MCF 10A (cell line): ENCODE measurements around the gene ATF7IP. TPM values are rescaled to one million over a fixed set of nuclear protein-coding genes. Genes with fewer than 3 reads are reported as not detected.

Source experiments
- BruUV-seq: library from RNA; stranded (reverse); fragments of 400-500 nt; replicated peaks from 2 replicates; lab custom pipeline; 2021; lab: Mats Ljungman, UMichigan
- CTCF ChIA-PET: fragments of 300-600 bp; sonication (Branson Sonifier 250); formaldehyde crosslinking; extraction: SDS; loops from one replicate; lab custom pipeline; 2021; ENCODE audit warnings: antibody characterized with exemption, inconsistent platforms; lab: Yijun Ruan, JAX
- POLR2A ChIA-PET: fragments of 300-600, 350-650 bp; sonication (Branson Sonifier 250); formaldehyde crosslinking; extraction: SDS; loops from one replicate; lab custom pipeline; 2020; ENCODE audit warnings: antibody characterized with exemption, inconsistent platforms; lab: Yijun Ruan, JAX
- DNase-seq: peaks from one replicate; pipeline ENCODE4 v3.0.0-alpha.2; 2018; ENCODE audit not compliant: unreplicated experiment
- H3K27ac Mint-ChIP-seq: one replicate; pipeline ENCODE4 v1.8.0; 2022; ENCODE audit warnings: mild to moderate bottlenecking, low read depth, mixed read lengths; ENCODE audit not compliant: unreplicated experiment
- H3K27me3 Mint-ChIP-seq: one replicate; pipeline ENCODE4 v1.8.0; 2022; ENCODE audit warnings: mixed read lengths; ENCODE audit not compliant: insufficient read depth, unreplicated experiment
- H3K36me3 Mint-ChIP-seq: one replicate; pipeline ENCODE4 v1.8.0; 2022; ENCODE audit warnings: mild to moderate bottlenecking, moderate library complexity, mixed read lengths; ENCODE audit not compliant: insufficient read depth, unreplicated experiment
- H3K4me1 Mint-ChIP-seq: one replicate; pipeline ENCODE4 v1.8.0; 2022; ENCODE audit warnings: mixed read lengths; ENCODE audit not compliant: insufficient read depth, unreplicated experiment
- H3K4me3 Mint-ChIP-seq: one replicate; pipeline ENCODE4 v1.8.0; 2022; ENCODE audit warnings: mild to moderate bottlenecking, moderate library complexity, mixed read lengths; ENCODE audit not compliant: unreplicated experiment
- H3K9me3 Mint-ChIP-seq: one replicate; pipeline ENCODE4 v1.8.0; 2022; ENCODE audit warnings: mixed read lengths; ENCODE audit not compliant: unreplicated experiment
- CTCF ChIP-seq: fragments of 200-600 bp; IDR thresholded peaks from one replicate; pipeline ENCODE4 v1.8.0; 2022; ENCODE audit warnings: antibody characterized with exemption, mild to moderate bottlenecking; ENCODE audit not compliant: unreplicated experiment
- intact Hi-C: fragments of 100-400 bp; cut with micrococcal nuclease; formaldehyde crosslinking; loops from 2 replicates; pipeline ENCODE4 v1.14.1; 2022
- total RNA-seq: library from RNA; stranded (reverse); gene quantifications from 2 replicates; pipeline ENCODE4 v1.2.3, GENCODE V29; 2022

ATF7IP gene
- total RNA-seq, 1 experiment from 2014 or later: 29.4 TPM

GRCh38 chr12:14514154-14514842, 148.8 kb downstream of the ATF7IP start:
- POLR2A ChIA-PET: interaction anchor here (1.4 kb wide), 2 partner anchors 148 to 257 kb away, joined by 4 to 5 read pairs; partner anchors contain the start of gene ATF7IP
- Mint-ChIP-seq H3K27ac (peak overlapping the region; percentile 47), H3K9me3 (no peaks in the 10 kb centered on the region), H3K4me3 (no peak overlapping the region), H3K27me3 (no peaks in the 10 kb centered on the region), H3K4me1 (peaks cover 12% of the 10 kb centered on the region), H3K36me3 (no peaks in the 10 kb centered on the region)
- no TSS peak for BruUV-seq
- TF ChIP-seq CTCF: peak; percentile 44
- peak; percentile 58 for DNase-seq
- intact Hi-C loops: loop anchor here (1.0 to 5.0 kb wide), 3 partner anchors 105 to 276 kb away; no protein-coding TSS in a partner anchor
- CTCF ChIA-PET: interaction anchor here (0.5 to 4.2 kb wide), 29 partner anchors 10 to 625 kb away, joined by 3 to 44 read pairs (median 3); no protein-coding TSS in a partner anchor

GRCh38 chr12:14514946-14515345, 149.5 kb downstream of the ATF7IP start:
- H3K4me1 Mint-ChIP-seq: peaks cover 12% of the 10 kb centered on the region
- H3K27me3 Mint-ChIP-seq: no peaks in the 10 kb centered on the region
- TF ChIP-seq CTCF: no peak
- no peaks in the 10 kb centered on the region for H3K36me3 Mint-ChIP-seq
- H3K4me3 Mint-ChIP-seq: no peak overlapping the region
- ChIA-PET CTCF (interaction anchor here (0.6 to 4.2 kb wide), 13 partner anchors 11 to 558 kb away, joined by 3 to 44 read pairs (median 4); no protein-coding TSS in a partner anchor), POLR2A (interaction anchor here (1.4 kb wide), 2 partner anchors 149 to 256 kb away, joined by 4 to 5 read pairs; partner anchors contain the start of gene ATF7IP)
- BruUV-seq: no TSS peak
- no peaks in the 10 kb centered on the region for H3K9me3 Mint-ChIP-seq
- intact Hi-C loops: loop anchor here (1.0 to 5.0 kb wide), 3 partner anchors 104 to 277 kb away; no protein-coding TSS in a partner anchor
- H3K27ac Mint-ChIP-seq: peak overlapping the region; percentile 47
- DNase-seq: peak; percentile 48

- H3K4me3 Mint-ChIP-seq: no peak overlapping the region
- BruUV-seq: no TSS peak
- POLR2A ChIA-PET: interaction anchor here (0.7 kb wide), 1 partner anchor 18 kb away, joined by 3 read pairs; no protein-coding TSS in a partner anchor
- no peaks in the 10 kb centered on the region for H3K27me3 Mint-ChIP-seq
- CTCF ChIA-PET: no interaction called here
- no peak for DNase-seq
- H3K27ac Mint-ChIP-seq: no peak overlapping the region
- peaks cover 6% of the 10 kb centered on the region for H3K36me3 Mint-ChIP-seq
- TF ChIP-seq CTCF: no peak
- H3K4me1 Mint-ChIP-seq: no peaks in the 10 kb centered on the region
- H3K9me3 Mint-ChIP-seq: peaks cover 30% of the 10 kb centered on the region
- intact Hi-C loops: no loop called here
These were observed 156.3 kb downstream of the ATF7IP start for GRCh38 chr12:14521822-14522221.

GRCh38 chr12:14525964-14526363, 160.5 kb downstream of the ATF7IP start:
- Mint-ChIP-seq H3K4me1 (no peaks in the 10 kb centered on the region), H3K9me3 (peaks cover 26% of the 10 kb centered on the region), H3K36me3 (peaks cover 12% of the 10 kb centered on the region), H3K27ac (no peak overlapping the region), H3K27me3 (no peaks in the 10 kb centered on the region), H3K4me3 (no peak overlapping the region)
- POLR2A ChIA-PET: no interaction called here
- CTCF ChIA-PET: interaction anchor here (0.5 kb wide), 1 partner anchor 118 kb away, joined by 5 read pairs; no protein-coding TSS in a partner anchor
- TF ChIP-seq CTCF: no peak
- no TSS peak for BruUV-seq
- DNase-seq: no peak
- intact Hi-C loops: no loop called here
